CD4-positive, alpha-beta T cell treated with Interleukin-10 for 1 hour (primary cell): Measurements from ENCODE around the gene CPXM2.
"Not testable (repeated sequence)": the region's sequence is repeated elsewhere in the genome, so short reads cannot be mapped to it uniquely, and the experiment has no call there.

Experiments
- DNase-seq: peaks from one replicate; pipeline ENCODE4 v3.0.0-alpha.2; 2020

The CPXM2 gene

GRCh38 chr10:123766012-123766411 lies 125.6 kb downstream of the CPXM2 start:
- DNase-seq, result no peak

DNA sequence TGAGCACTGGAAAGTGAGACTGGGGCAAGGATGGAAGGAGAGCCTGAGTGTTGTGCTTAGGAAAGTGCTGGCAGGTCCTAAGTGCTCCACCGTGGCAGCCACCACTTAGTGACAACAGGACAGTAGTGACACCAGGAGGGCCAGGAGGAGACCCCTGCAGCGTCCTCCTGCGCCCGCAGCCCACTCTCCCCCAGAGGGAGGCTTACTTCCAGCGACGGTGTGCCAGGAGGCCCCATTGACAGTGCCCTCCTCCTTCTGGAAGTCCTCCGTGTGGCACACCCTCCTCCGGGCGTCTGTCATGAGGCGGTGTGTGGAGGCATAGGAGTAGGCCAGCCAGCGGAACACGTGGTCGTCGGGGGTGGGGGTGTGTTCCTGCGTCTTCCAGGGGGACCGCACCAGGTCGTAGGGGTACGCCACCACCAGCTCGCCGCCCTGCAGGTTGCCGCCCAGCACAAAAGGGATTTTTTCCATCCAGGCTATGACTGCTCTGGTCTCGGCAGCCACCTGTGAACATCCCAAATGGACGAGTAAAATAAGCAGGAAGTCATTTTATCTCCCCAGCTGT lies 129.9 kb downstream of the CPXM2 start:
- no peak for DNase-seq

GRCh38 chr10:123761038-123761428 lies 130.6 kb downstream of the CPXM2 start:
- no peak for DNase-seq

- DNase-seq, result no peak
Observed at GRCh38 chr10:123760356-123761037, 131.1 kb downstream of the CPXM2 start.

DNA sequence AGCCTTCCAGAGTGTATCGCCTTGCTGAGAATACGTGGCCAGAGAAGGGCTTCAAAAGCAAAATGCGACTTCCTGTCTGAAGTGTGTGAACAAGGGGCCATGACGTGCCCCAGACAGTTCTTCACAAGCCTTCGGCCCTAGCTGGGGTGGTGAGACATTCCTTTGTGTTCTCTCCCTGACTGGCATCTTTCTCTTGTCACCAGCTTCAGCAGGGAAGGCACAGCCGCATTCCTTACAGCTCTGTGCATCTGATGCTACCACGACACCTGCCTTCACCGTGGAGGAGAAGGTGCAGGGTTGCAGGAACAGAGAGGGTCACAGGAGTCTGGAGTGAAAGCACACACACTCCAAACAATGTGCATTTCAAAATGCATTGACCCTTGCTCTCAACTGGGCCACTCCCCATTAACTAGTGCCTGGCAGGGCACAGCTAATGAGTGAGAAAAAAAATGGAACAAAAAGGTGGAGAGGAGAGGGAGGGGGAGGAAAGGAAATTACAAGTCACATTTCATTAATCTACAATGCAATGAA lies 132.0 kb downstream of the CPXM2 start:
- DNase-seq, result no peak

- DNase-seq, result no peak
Observed at GRCh38 chr10:123759041-123759440, 132.6 kb downstream of the CPXM2 start.

DNA sequence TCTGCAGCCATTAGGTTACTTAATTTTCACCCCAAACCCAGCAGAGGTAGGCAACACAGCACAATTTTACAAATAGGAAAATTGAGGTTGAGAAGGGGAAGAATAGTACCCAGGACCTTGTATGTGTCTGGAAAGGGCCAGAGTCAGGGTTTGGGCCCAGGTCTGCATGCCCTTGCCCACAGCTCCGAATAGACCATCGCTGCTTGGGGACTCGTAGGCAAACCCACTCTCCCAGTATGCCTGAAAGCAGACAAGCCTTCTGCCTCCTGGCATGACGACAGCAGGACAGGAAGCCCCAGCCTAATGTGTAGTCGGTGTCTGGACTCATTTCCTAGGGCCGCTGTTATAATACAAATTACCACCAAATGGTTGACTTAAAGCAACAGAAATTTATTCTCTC lies 133.8 kb downstream of the CPXM2 start:
- DNase-seq, result no peak

DNA sequence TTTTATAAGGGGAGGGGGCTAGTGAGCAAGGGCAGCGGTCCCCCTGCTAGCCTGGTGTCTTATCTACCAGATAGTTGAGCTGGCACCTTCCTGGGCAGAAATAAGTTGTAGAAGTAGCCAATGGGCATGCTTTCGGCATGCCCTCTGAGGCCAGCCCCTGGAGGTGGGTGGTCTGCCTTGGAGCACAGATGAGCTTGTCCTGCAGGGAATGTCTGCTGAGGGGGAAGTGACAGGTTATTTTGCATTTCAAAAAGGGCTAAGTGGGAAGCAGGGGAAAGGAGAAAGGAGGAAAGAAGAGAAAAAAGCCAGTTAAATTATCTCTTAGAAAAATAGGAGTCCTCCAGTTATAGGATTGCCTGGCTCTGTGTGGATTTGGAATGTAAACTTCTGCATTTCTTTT lies 136.5 kb downstream of the CPXM2 start:
- DNase-seq, result no peak

DNA sequence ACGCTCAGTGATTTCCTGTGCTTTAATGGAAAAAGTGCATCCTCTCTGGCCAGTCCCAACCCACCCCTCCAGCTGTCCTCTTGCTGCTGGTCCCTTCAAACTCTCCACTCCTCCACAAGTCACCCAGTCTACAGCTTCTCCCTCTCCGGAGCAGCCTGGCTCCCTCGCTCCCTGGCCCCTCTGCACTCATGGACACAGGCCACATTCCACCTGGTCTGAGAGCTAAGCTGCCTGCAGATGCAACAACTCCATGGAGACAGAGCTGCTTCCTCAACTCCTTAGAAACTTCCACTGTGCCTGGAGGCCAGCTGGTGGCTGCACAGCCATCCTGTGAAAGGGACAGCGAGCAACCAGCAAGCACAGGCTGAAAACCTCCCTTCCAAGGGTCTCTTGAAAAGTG lies 137.5 kb downstream of the CPXM2 start:
- no peak for DNase-seq

DNA sequence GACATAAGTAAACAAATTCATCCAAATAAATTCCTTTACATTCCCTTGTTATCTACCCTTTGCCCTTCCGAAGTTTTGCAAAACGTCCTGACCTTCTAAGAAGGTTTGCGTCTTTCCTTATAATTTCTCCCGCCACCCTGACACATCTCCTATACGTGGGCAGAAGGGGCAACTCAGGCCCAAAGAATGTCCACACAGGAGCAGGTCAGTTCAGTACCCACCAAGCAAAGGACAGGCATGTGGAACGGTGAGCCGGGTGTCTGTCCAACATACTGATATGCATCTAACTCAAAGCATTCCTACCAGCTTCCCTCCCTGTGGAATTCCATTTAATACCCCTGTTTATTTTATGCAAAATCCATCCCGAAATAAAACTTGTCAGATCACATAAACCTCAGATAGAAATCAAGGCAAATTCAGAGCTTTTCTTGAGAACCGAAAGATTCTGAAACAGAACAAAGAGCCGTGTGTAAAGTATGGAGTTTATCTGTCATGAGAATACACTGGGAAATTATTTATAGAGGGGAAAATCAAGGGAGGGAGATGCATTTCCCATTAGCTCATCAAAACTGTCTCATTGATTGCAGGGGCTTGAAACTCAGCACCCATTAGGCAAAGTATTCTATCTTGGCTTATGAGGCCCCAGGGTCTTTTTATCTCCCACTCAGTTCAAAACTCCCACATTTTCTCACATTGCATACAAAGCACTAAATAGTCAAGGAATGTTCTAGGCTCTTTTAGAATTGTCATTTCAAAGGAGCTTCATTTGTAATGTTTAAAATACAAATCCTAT lies 140.1 kb downstream of the CPXM2 start:
- DNase-seq, result no peak

DNA sequence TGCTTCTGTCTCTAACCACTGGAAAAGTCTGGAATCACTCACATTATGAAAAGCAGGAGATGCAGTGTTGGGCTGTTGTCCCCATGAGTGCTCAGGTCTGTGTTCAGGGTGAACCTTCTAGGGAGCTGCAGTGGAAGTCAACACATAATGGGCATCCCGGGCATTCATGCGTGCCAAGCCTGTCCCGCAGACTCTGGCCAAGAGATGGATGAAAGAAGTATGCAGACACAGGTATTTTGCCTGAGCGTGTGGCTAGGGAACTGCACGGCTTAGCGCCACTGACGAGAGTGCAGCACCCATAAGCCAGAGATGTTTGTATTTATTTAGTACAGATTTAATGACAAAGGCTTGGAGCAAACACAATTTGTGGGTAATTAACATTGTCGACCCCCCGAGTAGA lies 140.7 kb downstream of the CPXM2 start:
- no peak for DNase-seq

DNA sequence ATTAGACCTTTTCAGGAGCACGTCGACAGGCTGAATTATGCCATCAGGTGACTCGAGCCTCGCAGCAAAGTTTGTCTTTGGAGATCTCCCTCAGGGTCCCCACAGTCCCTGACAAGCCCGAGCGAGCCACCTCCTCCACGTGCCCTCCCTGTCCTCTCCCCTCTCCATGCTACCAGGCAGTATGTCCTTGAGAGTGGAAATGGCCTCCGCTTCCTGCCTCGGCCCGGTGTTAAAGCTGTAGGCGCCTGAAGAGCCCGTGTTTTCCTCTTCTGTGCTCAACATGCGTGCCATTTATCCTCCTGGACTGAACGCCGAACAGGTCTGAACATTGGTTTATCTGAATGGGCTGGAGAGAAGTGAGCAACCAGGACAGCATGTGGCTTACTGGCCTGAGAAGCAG lies 142.9 kb downstream of the CPXM2 start:
- DNase-seq, result no peak

DNA sequence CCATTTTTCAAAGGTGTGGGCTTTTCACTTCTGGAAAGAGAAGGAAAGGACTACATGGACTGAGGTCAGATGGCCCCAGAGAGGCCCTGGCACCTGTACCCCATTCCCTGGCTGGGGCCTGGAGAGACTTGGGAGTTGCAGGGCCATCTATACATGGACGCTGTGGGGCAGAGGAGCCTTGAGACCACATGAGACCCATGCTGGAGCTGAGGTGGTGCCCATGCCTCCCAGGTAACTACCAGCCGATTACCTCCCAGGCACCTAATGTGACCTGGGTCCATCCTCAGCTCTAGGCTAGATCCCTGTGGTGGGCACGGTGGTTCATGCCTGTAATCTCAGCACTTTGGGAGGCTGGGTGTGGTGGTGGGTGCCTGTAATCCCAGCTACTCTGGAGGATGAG lies 144.2 kb downstream of the CPXM2 start:
- DNase-seq, result no peak

GRCh38 chr10:123746942-123747341 lies 144.7 kb downstream of the CPXM2 start:
- DNase-seq, result no peak

DNA sequence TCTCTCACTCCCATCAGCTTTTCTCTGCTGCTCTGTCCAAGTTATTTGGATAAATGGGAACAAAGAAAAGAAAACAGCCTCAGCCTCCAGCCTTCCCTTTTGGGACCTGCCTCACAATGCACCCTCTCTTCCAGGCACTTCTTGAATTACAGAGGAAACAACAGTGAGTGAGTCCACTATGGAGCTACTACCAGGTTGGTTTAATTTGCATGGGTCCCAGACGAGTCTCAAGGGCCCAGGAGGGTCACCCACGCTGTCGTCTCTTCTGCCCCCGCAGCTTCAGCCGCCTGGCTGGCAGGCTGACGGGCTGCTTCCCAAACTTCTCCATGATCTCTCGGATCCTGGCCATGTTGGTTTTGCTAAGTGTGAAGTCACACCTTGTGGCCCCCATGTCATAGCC lies 145.1 kb downstream of the CPXM2 start:
- no peak for DNase-seq

DNA sequence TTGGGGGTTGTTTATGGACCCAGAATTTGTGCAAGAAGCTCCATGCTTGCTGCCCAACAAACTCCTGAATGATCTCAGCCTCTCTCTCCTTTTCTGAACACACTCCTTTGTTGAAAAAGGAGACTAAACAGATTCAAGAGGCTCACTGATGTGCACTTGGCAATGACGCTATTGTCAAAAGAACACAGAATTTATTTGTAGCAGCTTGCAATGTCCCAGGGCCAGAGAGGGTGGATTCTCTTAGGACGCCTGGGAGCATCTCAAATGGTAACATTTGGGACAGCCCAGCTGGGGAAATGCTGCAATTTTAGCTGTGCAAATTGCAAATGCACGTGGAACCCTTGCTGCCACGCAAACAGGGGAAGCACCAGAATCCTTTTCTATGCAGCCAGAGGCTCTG lies 145.5 kb downstream of the CPXM2 start:
- no peak for DNase-seq

GRCh38 chr10:123744224-123744536 lies 147.4 kb downstream of the CPXM2 start:
- DNase-seq, result no peak

GRCh38 chr10:123743441-123744223 lies 148.0 kb downstream of the CPXM2 start:
- DNase-seq, result no peak

DNA sequence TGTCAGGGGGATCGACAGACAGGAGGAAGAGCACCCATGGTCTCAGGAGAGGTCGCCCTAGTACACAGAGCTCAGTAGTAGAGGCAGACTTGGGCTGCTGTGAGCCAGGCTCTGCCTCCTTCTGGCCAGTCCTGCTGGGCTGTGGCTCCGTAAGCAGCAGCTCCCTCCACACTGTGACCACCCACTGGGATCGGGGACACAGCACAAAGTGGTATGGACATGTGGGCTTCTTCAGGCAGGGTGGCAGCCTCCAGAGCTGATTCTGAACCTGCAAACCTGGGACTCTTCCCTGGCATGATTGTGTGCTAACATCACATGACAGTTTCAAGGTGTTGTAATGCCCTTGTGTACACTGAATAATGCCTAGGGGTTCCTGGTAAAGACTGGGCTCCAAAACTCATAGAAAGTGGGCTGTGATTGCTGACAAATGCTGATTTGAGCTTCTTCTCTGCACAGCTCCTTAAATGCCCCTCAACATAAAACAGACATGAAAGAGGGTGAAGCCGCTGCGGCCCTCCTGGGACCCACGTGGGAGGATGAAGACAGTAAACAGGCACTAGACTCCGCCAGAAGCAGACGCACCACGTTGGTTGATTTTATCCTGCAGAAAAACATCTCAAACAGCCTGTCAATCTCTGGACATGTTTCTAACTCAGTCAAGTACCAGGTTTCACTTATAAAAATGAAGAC lies 148.7 kb downstream of the CPXM2 start:
- no peak for DNase-seq

GRCh38 chr10:123741711-123742110 lies 149.9 kb downstream of the CPXM2 start:
- no peak for DNase-seq

- DNase-seq, result no peak
Observed at GRCh38 chr10:123741146-123741545, 150.5 kb downstream of the CPXM2 start.

GRCh38 chr10:123736917-123737316 lies 154.7 kb downstream of the CPXM2 start:
- not testable (repeated sequence) for DNase-seq

DNA sequence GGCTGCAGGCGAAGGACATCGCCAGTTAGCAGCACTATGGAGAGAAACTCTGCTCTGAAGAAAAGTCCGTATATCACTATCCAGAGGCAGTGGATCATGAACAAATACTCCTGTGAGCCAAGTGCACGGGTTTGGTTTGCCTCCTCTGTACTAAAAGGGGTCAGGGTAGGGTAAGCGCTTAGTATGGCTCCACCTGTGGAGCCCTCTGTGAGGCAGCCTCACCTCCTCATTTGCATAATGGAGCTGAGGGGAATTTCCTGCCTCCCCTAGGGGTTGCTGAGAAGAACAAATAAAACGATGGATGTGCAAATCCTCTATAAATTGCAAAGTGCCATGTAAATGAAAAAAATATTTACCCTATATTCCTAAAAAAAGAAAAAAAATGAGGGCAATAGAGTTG lies 162.1 kb downstream of the CPXM2 start:
- DNase-seq, result no peak
